IMR-90 (cell line): Measurements from ENCODE around the gene SEMA3E. TPM values are rescaled to one million over a fixed set of nuclear protein-coding genes. Genes with fewer than 3 reads are reported as not detected.

Source experiments
- ATAC-seq: fragments of 200-7000 bp; cut with Tn5 transposase; 2 replicates; pipeline ENCODE4 v1.9.1; 2020; ENCODE audit warnings: low read depth, mild to moderate bottlenecking, moderate library complexity
- BruUV-seq: library from RNA; stranded (reverse); fragments of 400-500 nt; replicated peaks from 2 replicates; lab custom pipeline; 2021; lab: Mats Ljungman, UMichigan
- CTCF ChIA-PET: fragments of 300-600 bp; formaldehyde crosslinking; extraction: SDS; loops from one replicate; lab custom pipeline; 2021; ENCODE audit warnings: antibody characterized with exemption; lab: Yijun Ruan, JAX
- POLR2A ChIA-PET: fragments of 300-600 bp; sonication (Branson Sonifier 250); formaldehyde crosslinking; loops from one replicate; lab custom pipeline; 2022; ENCODE audit warnings: antibody characterized with exemption; ENCODE audit not compliant: unreplicated experiment; lab: Charles Lee
- DNase-seq: peaks from one replicate; pipeline ENCODE4 v3.0.0; 2013
- H2AFZ ChIP-seq: replicated peaks from 2 replicates; pipeline ENCODE3; 2013; ENCODE audit warnings: low read length, mild to moderate bottlenecking; ENCODE audit not compliant: poor library complexity
- H2AK5ac ChIP-seq: 2 replicates; pipeline ENCODE4 v1.6.1; 2013; ENCODE audit warnings: low read depth, low read length, inconsistent platforms
- H2AK9ac ChIP-seq: replicated peaks from 2 replicates; pipeline ENCODE3; 2013; ENCODE audit warnings: mild to moderate bottlenecking, low read depth, low read length, moderate library complexity; ENCODE audit not compliant: poor library complexity
- H2BK120ac ChIP-seq: 2 replicates; pipeline ENCODE4 v1.6.1; 2013; ENCODE audit warnings: low read depth, low read length, inconsistent platforms
- H2BK15ac ChIP-seq: 3 replicates; pipeline ENCODE4 v1.6.1; 2013; ENCODE audit warnings: low read depth, low read length, inconsistent platforms
- H2BK20ac ChIP-seq: 2 replicates; pipeline ENCODE4 v1.6.1; 2013; ENCODE audit warnings: low read depth, mild to moderate bottlenecking, inconsistent platforms, low read length, moderate library complexity
- H2BK5ac ChIP-seq: 2 replicates; pipeline ENCODE4 v1.6.1; 2013; ENCODE audit warnings: mild to moderate bottlenecking, low read depth, low read length, inconsistent platforms; ENCODE audit not compliant: poor library complexity, severe bottlenecking
- H3K14ac ChIP-seq: replicated peaks from 2 replicates; pipeline ENCODE4 v1.6.1; 2013; ENCODE audit warnings: low read depth, low read length, inconsistent platforms
- H3K18ac ChIP-seq: 2 replicates; pipeline ENCODE4 v1.6.1; 2013; ENCODE audit warnings: low read depth, low read length, control low read depth
- H3K23ac ChIP-seq: 2 replicates; pipeline ENCODE4 v1.6.1; 2013; ENCODE audit warnings: low read depth, low read length, inconsistent platforms
- H3K27ac ChIP-seq: 2 replicates; pipeline ENCODE4 v1.5.1; 2013; ENCODE audit warnings: mild to moderate bottlenecking, control low read depth, low read length; ENCODE audit not compliant: insufficient read depth
- H3K27me3 ChIP-seq: 2 replicates; pipeline ENCODE4 v1.6.1; 2013; ENCODE audit warnings: low read length; ENCODE audit not compliant: control insufficient read depth, insufficient read depth
- H3K36me3 ChIP-seq: 2 replicates; pipeline ENCODE4 v1.6.1; 2013; ENCODE audit warnings: low read length, mixed read lengths; ENCODE audit not compliant: control insufficient read depth, insufficient read depth
- H3K4ac ChIP-seq: 2 replicates; pipeline ENCODE4 v1.6.1; 2013; ENCODE audit warnings: low read depth, low read length, inconsistent platforms
- H3K4me1 ChIP-seq: 2 replicates; pipeline ENCODE4 v1.6.1; 2013; ENCODE audit warnings: low read length, mixed read lengths; ENCODE audit not compliant: control insufficient read depth, insufficient read depth
- H3K4me2 ChIP-seq: 2 replicates; pipeline ENCODE4 v1.6.1; 2013; ENCODE audit warnings: low read depth, mild to moderate bottlenecking, control low read depth, low read length, moderate library complexity
- H3K4me3 ChIP-seq: 2 replicates; pipeline ENCODE4 v1.5.1; 2013; ENCODE audit warnings: low read depth, mild to moderate bottlenecking, control low read depth, low read length, moderate library complexity; ENCODE audit not compliant: insufficient read depth
- H3K56ac ChIP-seq: 2 replicates; pipeline ENCODE4 v1.6.1; 2013; ENCODE audit warnings: low read length, inconsistent platforms; ENCODE audit not compliant: insufficient read depth; ENCODE audit errors: extremely low read depth
- H3K79me1 ChIP-seq, 2 experiments: 2 replicates each; pipeline ENCODE4 v1.6.1; 2013; ENCODE audit warnings: low read length in 2 of 2, inconsistent platforms in 1 of 2, low read depth in 1 of 2
- H3K9ac ChIP-seq: 2 replicates; pipeline ENCODE4 v1.6.1; 2013; ENCODE audit warnings: low read depth, low read length, control low read depth
- H3K9me1 ChIP-seq: 2 replicates; pipeline ENCODE4 v1.6.1; 2013; ENCODE audit warnings: low read length, inconsistent platforms; ENCODE audit not compliant: insufficient read depth
- H3K9me3 ChIP-seq: 2 replicates; pipeline ENCODE4 v1.6.1; 2013; ENCODE audit warnings: low read length; ENCODE audit not compliant: control insufficient read depth, insufficient read depth
- H4K20me1 ChIP-seq: 2 replicates; pipeline ENCODE4 v1.6.1; 2013; ENCODE audit warnings: low read length, inconsistent platforms; ENCODE audit not compliant: insufficient read depth
- H4K5ac ChIP-seq: 2 replicates; pipeline ENCODE4 v1.6.1; 2013; ENCODE audit warnings: mild to moderate bottlenecking, low read depth, low read length, control low read depth
- H4K8ac ChIP-seq, 2 experiments: 2 replicates each; pipeline ENCODE4 v1.6.1; 2013; ENCODE audit warnings: low read depth in 2 of 2, low read length in 2 of 2, control low read depth in 1 of 2, inconsistent platforms in 1 of 2
- H4K91ac ChIP-seq: 2 replicates; pipeline ENCODE4 v1.6.1; 2013; ENCODE audit warnings: low read depth, low read length, inconsistent platforms; ENCODE audit not compliant: insufficient read depth
- MAZ ChIP-seq: IDR thresholded peaks from 2 replicates; pipeline ENCODE4 v1.6.1; 2012; ENCODE audit warnings: low read depth, mild to moderate bottlenecking, low read length, improper control_type of control experiment, moderate library complexity, borderline replicate concordance
- MXI1 ChIP-seq: IDR thresholded peaks from 2 replicates; pipeline ENCODE4 v1.6.1; 2012; ENCODE audit warnings: low read depth, mild to moderate bottlenecking, low read length, moderate library complexity, borderline replicate concordance
- NFE2L2 ChIP-seq: fragments of 150-350 bp; IDR thresholded peaks from 2 replicates; pipeline ENCODE4 v1.6.1; 2016; ENCODE audit warnings: low read depth, mild to moderate bottlenecking, low read length
- RAD21 ChIP-seq: IDR thresholded peaks from 2 replicates; pipeline ENCODE4 v1.6.1; 2012; ENCODE audit warnings: low read length, improper control_type of control experiment
- WGBS, 2 experiments: methylation state at CpG; one replicate each; pipeline versions ENCODE4 v1.1.5 to v1.1.7; 2013; ENCODE audit warnings: missing lambda C conversion rate in 2 of 2; ENCODE audit not compliant: insufficient read length in 1 of 2; ENCODE audit errors: extremely low coverage in 2 of 2; 5-methylcytosine and 5-hydroxymethylcytosine counted together
- dilution Hi-C: fragments of 300-500 bp; cut with HindIII; formaldehyde crosslinking; loops from one replicate; pipeline ENCODE4 v1.14.3; 2018; ENCODE audit warnings: low sequenced_read_pairs; ENCODE audit not compliant: unreplicated experiment
- in situ Hi-C: fragments of 300-500 bp; cut with MboI; formaldehyde crosslinking; loops from 3 replicates; pipeline ENCODE4 v1.14.3; 2019; ENCODE audit warnings: low sequenced_read_pairs, inconsistent platforms, mixed read lengths
- intact Hi-C: fragments of 100-400 bp; cut with micrococcal nuclease; formaldehyde crosslinking; loops from 2 replicates; pipeline ENCODE4 v1.10.0; 2022
- polyA plus RNA-seq, 3 experiments: library from polyadenylated mRNA; depleted of rRNA; stranded (reverse); fragments of >200 nt; gene quantifications; 2 replicates each; pipeline ENCODE4 v1.2.3, GENCODE V29; 2012; ENCODE audit warnings: low replicate concordance in 1 of 3
- total RNA-seq: library from RNA; depleted of rRNA; stranded (reverse); fragments of >200 nt; gene quantifications from 2 replicates; pipeline ENCODE4 v1.2.3, GENCODE V29; 2012

The SEMA3E gene
- total and polyA plus RNA-seq, 2 of the 4 experiments (the other 2 are of a cell fraction), result 0.31 to 0.72 TPM

DNA sequence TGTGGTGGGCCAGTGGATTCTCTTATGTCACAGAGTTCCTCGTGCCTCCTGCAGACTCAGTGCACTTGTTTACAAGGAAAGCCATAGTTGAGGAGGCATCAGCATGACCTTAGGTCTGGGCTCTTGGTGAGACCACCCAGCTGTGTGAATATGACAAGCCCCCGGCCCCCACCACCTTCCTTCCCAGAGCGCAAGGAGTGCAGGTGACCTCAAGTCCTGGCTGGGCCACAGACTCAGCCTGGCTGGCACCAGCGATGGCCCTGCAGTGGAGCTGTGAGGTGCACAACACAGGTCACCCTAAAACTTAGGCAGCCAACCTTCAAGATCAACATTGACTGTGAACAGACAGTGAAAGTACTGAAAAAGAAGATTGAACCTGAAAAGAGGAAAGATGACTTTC is 14.2 kb upstream of the SEMA3E start:
- Histone ChIP-seq H3K4me2 (no peak overlapping the region), H3K4me1 (no peaks in the 10 kb centered on the region), H3K9me1 (no peaks in the 10 kb centered on the region), H2AFZ (no peak overlapping the region), H3K56ac (no peak overlapping the region), H3K4ac (no peak overlapping the region), H3K4me3 (no peak overlapping the region), H3K14ac (no peak overlapping the region), H3K27ac (no peak overlapping the region), H4K91ac (no peak overlapping the region), H3K18ac (no peak overlapping the region), H4K5ac (no peak overlapping the region), H4K20me1 (no peaks in the 10 kb centered on the region), H3K9ac (no peak overlapping the region), H3K79me1 (no peaks in the 10 kb centered on the region), H3K23ac (no peak overlapping the region), H2BK5ac (no peak overlapping the region), H2AK9ac (no peak overlapping the region), H2BK120ac (no peak overlapping the region), H3K9me3 (no peaks in the 10 kb centered on the region), H3K36me3 (no peaks in the 10 kb centered on the region), H4K8ac (no peak overlapping the region), H2BK15ac (no peak overlapping the region), H2BK20ac (no peak overlapping the region), H3K27me3 (peaks cover 10% of the 10 kb centered on the region), H2AK5ac (no peak overlapping the region)
- dilution Hi-C loops (no loop called here), in situ Hi-C loops (no loop called here), intact Hi-C loops (no loop called here)
- DNase-seq (no peak), ATAC-seq (no peak)
- no TSS peak for BruUV-seq
- TF ChIP-seq MAZ (no peak), RAD21 (no peak), NFE2L2 (no peak), MXI1 (no peak)
- WGBS, 2 experiments, result no CpG with 5 or more reads among the region's 4 CpGs
- ChIA-PET POLR2A (no interaction called here), CTCF (no interaction called here)
